ENCODE measurements around the gene RAPGEF1.

DNA sequence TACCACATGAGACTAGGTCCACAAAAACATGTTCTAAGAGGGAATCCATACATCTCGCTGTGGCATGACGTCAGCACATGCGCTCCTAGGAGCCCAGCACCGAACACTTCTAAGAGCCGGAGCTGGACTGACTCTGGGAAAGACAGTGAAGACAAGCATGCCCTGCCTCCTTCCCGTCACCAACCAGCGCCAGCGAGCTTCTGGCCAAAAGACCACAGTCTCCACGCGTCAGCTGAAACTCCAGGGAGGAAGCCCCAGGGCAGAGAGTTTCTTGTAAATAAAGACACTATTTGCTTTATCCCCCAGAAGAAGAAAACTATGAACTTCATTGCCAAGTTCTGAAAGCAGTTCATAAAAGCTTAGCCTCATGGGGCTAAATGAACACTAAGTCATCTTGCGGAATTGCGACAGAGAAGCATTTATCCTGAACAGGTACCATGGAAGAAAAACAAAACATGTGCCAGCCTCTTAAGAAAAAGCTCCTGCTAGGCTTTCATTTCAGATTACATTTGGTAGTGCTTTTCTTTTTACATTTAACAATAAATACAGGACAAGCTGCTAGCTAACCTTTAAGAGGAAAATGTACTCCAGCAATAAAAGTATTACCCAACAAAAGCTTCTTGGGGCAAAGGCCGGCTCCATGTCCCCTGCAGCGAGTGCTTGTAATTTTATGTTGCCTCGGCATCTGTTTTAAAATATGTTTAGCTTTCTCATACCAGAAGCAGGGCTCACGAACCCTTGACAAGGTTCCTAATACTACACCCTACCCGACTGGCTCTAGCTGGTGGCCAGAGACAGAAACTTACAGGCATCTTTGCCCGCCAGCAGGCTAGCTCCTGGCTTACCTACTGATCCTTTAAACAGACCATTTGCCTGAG is 98.0 kb downstream of the RAPGEF1 start:
- no peak for TF ChIP-seq POLR2AphosphoS5 (IDR thresholded peaks at IDR 0.05; ENCODE audit: low read depth, low read length)
- no peak for TF ChIP-seq POLR2A (IDR thresholded peaks at IDR 0.05; ENCODE audit: low read depth, low read length)
- no peak for TF ChIP-seq TAF1 (IDR thresholded peaks at IDR 0.05; ENCODE audit: low read depth, low read length)
